ENCODE data around the gene KCTD11. TPM values are rescaled to one million over a fixed set of nuclear protein-coding genes. Genes with fewer than 3 reads are reported as not detected.

Gene KCTD11
- total and polyA plus RNA-seq, 10 of the 15 experiments (the other 5 are each of a cell fraction or from before 2014, with no cell fraction given) = 0.05 to 7.3 (median 2.9) TPM

- no peak for TF ChIP-seq ATF7 (IDR thresholded peaks at IDR 0.05; ENCODE audit: low read depth)
- TF ChIP-seq, protein P1, sequence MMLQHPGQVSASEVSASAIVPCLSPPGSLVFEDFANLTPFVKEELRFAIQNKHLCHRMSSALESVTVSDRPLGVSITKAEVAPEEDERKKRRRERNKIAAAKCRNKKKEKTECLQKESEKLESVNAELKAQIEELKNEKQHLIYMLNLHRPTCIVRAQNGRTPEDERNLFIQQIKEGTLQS (IDR thresholded peaks at IDR 0.05; ENCODE audit: borderline replicate concordance, extremely low read depth, low read depth, low read length) = no peak
- TF ChIP-seq SREBF2 (IDR thresholded peaks at IDR 0.05; ENCODE audit: low read length) = no peak
- TF ChIP-seq HDAC2 (IDR thresholded peaks at IDR 0.05) = no peak
- no peak for TF ChIP-seq E4F1 (IDR thresholded peaks at IDR 0.05; ENCODE audit: borderline replicate concordance, partially characterized antibody)
- TF ChIP-seq MEF2A (IDR thresholded peaks at IDR 0.05; ENCODE audit: insufficient read depth, low read depth, low read length) = no peak
- no peak for TF ChIP-seq SMAD5 (IDR thresholded peaks at IDR 0.05; ENCODE audit: low read depth)
- no peak for TF ChIP-seq NRF1 (conservative IDR thresholded peaks at IDR 0.05; ENCODE audit: low read depth, low read length)
- no peak for TF ChIP-seq GABPA (IDR thresholded peaks at IDR 0.05; ENCODE audit: low read depth)
- no peak for TF ChIP-seq MLLT1 (IDR thresholded peaks at IDR 0.05)
- TF ChIP-seq USF1 (IDR thresholded peaks at IDR 0.05; ENCODE audit: borderline replicate concordance, extremely low read length, insufficient read depth, low read depth, low read length) = no peak
- peak; percentile 50 for TF ChIP-seq POLR2A (IDR thresholded peaks at IDR 0.05; ENCODE audit: low read depth, low read length)
- no peak for TF ChIP-seq NBN (IDR thresholded peaks at IDR 0.05)
- TF ChIP-seq KLF5 (IDR thresholded peaks at IDR 0.05; ENCODE audit: partially characterized antibody) = no peak
- TF ChIP-seq HDGF (IDR thresholded peaks at IDR 0.05) = no peak
- TF ChIP-seq PML (IDR thresholded peaks at IDR 0.05; ENCODE audit: low read length) = no peak
- TF ChIP-seq POLR2AphosphoS2 (IDR thresholded peaks at IDR 0.05; ENCODE audit: low read depth, low read length) = no peak; the same call in 1 of the 2 replicates
- TF ChIP-seq SP1 (IDR thresholded peaks at IDR 0.05; ENCODE audit: low read depth, low read length) = no peak
Measured at GRCh38 chr17:7313890-7314718, 37.9 kb upstream of the KCTD11 start (continued).

Data from GM12878 (cell line).